ENCODE measurements around the gene NRAS. TPM values are rescaled to one million over a fixed set of nuclear protein-coding genes. Genes with fewer than 3 reads are reported as not detected.
A peak's percentile ranks its signal among the peaks of the same experiment; 100 is the strongest.

NRAS gene
- total and polyA plus RNA-seq, 2 experiments from 2014 or later = 38.7 to 70.7 TPM

DNA sequence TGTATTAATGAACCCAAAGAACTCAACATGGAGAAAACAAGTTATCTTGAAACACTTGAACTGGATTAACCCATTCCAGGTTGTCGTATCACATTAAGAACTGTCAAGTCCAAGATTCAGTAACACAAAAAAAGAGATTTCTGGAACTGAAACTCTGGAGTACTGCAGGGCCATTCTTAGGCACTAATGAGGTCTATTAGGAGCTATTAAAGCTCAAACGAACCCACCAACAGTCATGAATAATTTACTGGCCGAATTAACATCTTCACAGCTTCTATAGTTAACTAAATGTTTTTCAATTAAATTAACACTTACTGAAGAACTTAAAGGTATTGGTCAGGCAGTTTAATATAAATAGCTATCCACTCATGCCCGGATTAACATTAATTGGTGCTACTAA, 36.6 kb upstream of the NRAS start:
- Histone ChIP-seq H3K27me3 (replicated peaks; ENCODE audit: insufficient read depth) (no peaks in the 10 kb centered on the region), H3F3A (ENCODE audit: insufficient read depth) (peaks cover 17% of the 10 kb centered on the region; the same call in 1 of the 2 replicates), H3K79me2 (ENCODE audit: insufficient read depth) (peaks cover 96% of the 10 kb centered on the region), H2AFZ (no peak overlapping the region), H3K4me1 (ENCODE audit: insufficient read depth) (peaks cover 35% of the 10 kb centered on the region), H3K36me3 (ENCODE audit: low read depth) (peaks cover 22% of the 10 kb centered on the region), H3K9ac (no peak overlapping the region), H3K27ac (no peak overlapping the region), H3K4me2 (ENCODE audit: unreplicated experiment) (no peak overlapping the region), H3K9me2 (ENCODE audit: insufficient read depth) (no peaks in the 10 kb centered on the region), H4K20me1 (ENCODE audit: insufficient read depth) (peaks cover 74% of the 10 kb centered on the region), H3K9me3 (ENCODE audit: low read depth) (no peaks in the 10 kb centered on the region), H3K4me3 (no peak overlapping the region)
- in situ Hi-C loops (cut with MboI) = no loop called here
- no peak for DNase-seq
- TF ChIP-seq EZH2 (IDR thresholded peaks at IDR 0.05; ENCODE audit: insufficient read depth, poor library complexity, severe bottlenecking) (no peak), EZH2phosphoT487 (IDR thresholded peaks at IDR 0.05; ENCODE audit: insufficient read depth, low read depth) (no peak)
- WGBS, 2 experiments (ENCODE audit: low coverage in 1 of 2, low lambda C conversion rate in 2 of 2, missing lambda C conversion rate in 2 of 2) = 74 to 75% methylated on average over 4 of the region's 4 CpGs

- H3K9me3 ChIP-seq (ENCODE audit: low read depth) = no peaks in the 10 kb centered on the region
- no peak overlapping the region for H2AFZ ChIP-seq
- no peaks in the 10 kb centered on the region for H3K27me3 ChIP-seq (replicated peaks; ENCODE audit: insufficient read depth)
- H3F3A ChIP-seq (ENCODE audit: insufficient read depth) = peaks cover 17% of the 10 kb centered on the region; the same call in 1 of the 2 replicates
- no peaks in the 10 kb centered on the region for H3K9me2 ChIP-seq (ENCODE audit: insufficient read depth)
- H4K20me1 ChIP-seq (ENCODE audit: insufficient read depth) = peaks cover 69% of the 10 kb centered on the region
- H3K9ac ChIP-seq = no peak overlapping the region
- H3K4me1 ChIP-seq (ENCODE audit: insufficient read depth) = peaks cover 32% of the 10 kb centered on the region
- in situ Hi-C loops (cut with MboI) = no loop called here
- H3K27ac ChIP-seq = no peak overlapping the region
- H3K36me3 ChIP-seq (ENCODE audit: low read depth) = peaks cover 42% of the 10 kb centered on the region
- no peak for DNase-seq
- WGBS, 2 experiments (ENCODE audit: low coverage in 1 of 2, low lambda C conversion rate in 2 of 2, missing lambda C conversion rate in 2 of 2) = 87 to 95% methylated on average over 5 of the region's 5 CpGs
- no peak for TF ChIP-seq EZH2 (IDR thresholded peaks at IDR 0.05; ENCODE audit: insufficient read depth, poor library complexity, severe bottlenecking)
- H3K79me2 ChIP-seq (ENCODE audit: insufficient read depth) = peaks cover 100% of the 10 kb centered on the region
- H3K4me3 ChIP-seq = no peak overlapping the region
- H3K4me2 ChIP-seq (ENCODE audit: unreplicated experiment) = no peak overlapping the region
Observed at GRCh38 chr1:114750780-114751179, 34.2 kb upstream of the NRAS start.

DNA sequence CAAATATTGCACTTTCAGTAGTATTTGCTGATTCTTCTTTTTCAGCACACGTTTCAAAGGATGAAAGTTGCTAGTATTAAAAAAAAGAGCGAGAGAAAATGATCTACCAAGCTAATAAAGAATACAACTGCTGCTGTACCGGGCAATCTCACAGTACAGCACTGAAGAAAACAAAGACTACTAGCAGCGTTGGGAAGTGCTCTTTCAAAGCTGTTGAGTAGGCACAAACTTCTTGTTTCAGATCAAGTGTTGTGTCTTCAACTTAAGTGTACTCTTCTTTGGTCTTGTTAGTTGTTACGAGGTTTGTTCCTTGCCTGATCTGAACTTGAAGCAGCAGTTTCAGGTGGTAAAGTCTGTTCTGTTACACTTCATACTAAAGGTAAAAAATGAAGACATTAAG, 33.3 kb upstream of the NRAS start:
- Histone ChIP-seq H3K9me2 (ENCODE audit: insufficient read depth) (no peaks in the 10 kb centered on the region), H3K27me3 (replicated peaks; ENCODE audit: insufficient read depth) (no peaks in the 10 kb centered on the region), H3K9me3 (ENCODE audit: low read depth) (no peaks in the 10 kb centered on the region), H3K4me1 (ENCODE audit: insufficient read depth) (peaks cover 32% of the 10 kb centered on the region), H3K36me3 (ENCODE audit: low read depth) (peaks cover 43% of the 10 kb centered on the region), H3K9ac (no peak overlapping the region), H3F3A (ENCODE audit: insufficient read depth) (peaks cover 23% of the 10 kb centered on the region; the same call in 1 of the 2 replicates), H3K4me3 (no peak overlapping the region), H3K27ac (no peak overlapping the region), H2AFZ (no peak overlapping the region), H3K79me2 (ENCODE audit: insufficient read depth) (peaks cover 100% of the 10 kb centered on the region), H4K20me1 (ENCODE audit: insufficient read depth) (peaks cover 59% of the 10 kb centered on the region), H3K4me2 (ENCODE audit: unreplicated experiment) (no peak overlapping the region)
- in situ Hi-C loops (cut with MboI) = no loop called here
- no peak for DNase-seq
- 69 to 73% methylated on average over 5 of the region's 5 CpGs for WGBS, 2 experiments (ENCODE audit: low coverage in 1 of 2, low lambda C conversion rate in 2 of 2, missing lambda C conversion rate in 2 of 2)
- TF ChIP-seq EZH2 (IDR thresholded peaks at IDR 0.05; ENCODE audit: insufficient read depth, poor library complexity, severe bottlenecking) (no peak), EZH2phosphoT487 (IDR thresholded peaks at IDR 0.05; ENCODE audit: insufficient read depth, low read depth) (no peak)

DNA sequence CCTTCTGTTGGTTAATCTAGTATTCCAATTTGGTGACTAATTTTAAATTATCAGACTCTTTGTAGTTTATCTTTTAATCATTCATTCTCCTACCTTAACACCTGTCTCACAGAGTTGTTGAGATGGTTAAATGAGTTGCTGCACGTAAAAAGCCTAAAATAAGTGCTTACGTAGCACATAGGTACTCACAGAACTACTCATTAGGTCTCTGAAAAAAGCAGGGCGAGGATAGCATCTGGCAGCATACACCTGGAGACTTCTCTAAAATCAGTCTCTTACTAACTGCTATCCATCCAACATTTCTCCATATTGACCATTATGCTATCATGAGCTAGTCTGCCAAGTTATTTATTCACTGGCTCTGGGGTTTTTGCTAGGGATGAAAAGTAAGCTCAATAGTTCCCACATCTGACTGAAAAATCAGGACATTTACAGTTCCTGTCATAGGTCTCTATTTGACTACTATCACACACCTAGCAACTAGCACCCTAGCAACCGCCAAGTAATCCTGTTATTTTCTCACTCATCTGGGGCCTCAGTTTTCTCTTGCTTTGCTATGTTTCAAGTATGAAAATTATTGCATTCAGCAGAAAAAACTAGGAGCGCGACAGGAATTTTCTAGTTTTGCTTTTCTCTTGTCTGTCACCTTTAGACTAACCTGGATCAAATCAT, 30.0 kb upstream of the NRAS start:
- Histone ChIP-seq H3K4me2 (ENCODE audit: unreplicated experiment) (no peak overlapping the region), H2AFZ (no peak overlapping the region), H3K9ac (no peak overlapping the region), H4K20me1 (ENCODE audit: insufficient read depth) (peaks cover 28% of the 10 kb centered on the region), H3K27me3 (replicated peaks; ENCODE audit: insufficient read depth) (no peaks in the 10 kb centered on the region), H3K27ac (peak overlapping the region; percentile 76), H3F3A (ENCODE audit: insufficient read depth) (peaks cover 29% of the 10 kb centered on the region; the same call in 1 of the 2 replicates), H3K4me3 (no peak overlapping the region), H3K36me3 (ENCODE audit: low read depth) (peaks cover 48% of the 10 kb centered on the region), H3K9me2 (ENCODE audit: insufficient read depth) (no peaks in the 10 kb centered on the region), H3K4me1 (ENCODE audit: insufficient read depth) (peaks cover 23% of the 10 kb centered on the region), H3K79me2 (ENCODE audit: insufficient read depth) (peaks cover 100% of the 10 kb centered on the region), H3K9me3 (ENCODE audit: low read depth) (no peaks in the 10 kb centered on the region)
- TF ChIP-seq EZH2 (IDR thresholded peaks at IDR 0.05; ENCODE audit: insufficient read depth, poor library complexity, severe bottlenecking) = no peak
- no peak for TF ChIP-seq EZH2phosphoT487 (IDR thresholded peaks at IDR 0.05; ENCODE audit: insufficient read depth, low read depth)
- in situ Hi-C loops (cut with MboI) = no loop called here
- DNase-seq = no peak
- WGBS, 2 experiments (ENCODE audit: low coverage in 1 of 2, low lambda C conversion rate in 2 of 2, missing lambda C conversion rate in 2 of 2) = 80% methylated on average over 6 of the region's 6 CpGs

Measured in GM23248 (cell line).